ENCODE data around the gene HESX1. TPM values are rescaled to one million over a fixed set of nuclear protein-coding genes. Genes with fewer than 3 reads are reported as not detected.

Gene HESX1
- total RNA-seq (under 1 TPM in 1 of 5 donors, not detected in 4; 0.49 TPM), total RNA-seq (0 to 0.41 (median 0.08) reads per million in 29 experiments)
- total RNA-seq (2013): 0.33 TPM

DNA sequence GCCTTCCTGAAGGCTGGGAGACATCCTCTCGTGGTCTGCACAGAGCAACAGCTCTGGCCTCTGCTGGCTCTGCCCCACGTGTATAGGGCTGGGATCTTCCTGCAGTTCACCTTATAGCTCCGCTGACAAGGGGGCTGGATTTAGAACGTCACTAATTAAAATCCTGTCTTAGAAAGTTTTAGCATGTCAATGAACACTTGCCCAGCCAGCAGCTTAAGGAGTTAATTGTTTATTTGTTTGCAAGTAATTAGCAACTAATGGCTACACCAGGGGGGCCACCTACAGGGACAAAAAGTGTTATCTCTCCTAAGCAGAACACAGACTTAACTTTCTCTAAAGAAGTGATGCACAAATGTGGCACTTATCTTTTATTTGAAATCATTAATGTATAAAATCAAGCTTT lies at the start of gene HESX1:
Gene HESX1, minus strand, starts transcription at position 84 of the 403 bp plus-strand sequence. Its CDS starts 60 bp downstream, at position 24.
- Histone ChIP-seq H3K27me3 (replicated peaks in 1 of 2; ENCODE audit: control insufficient read depth in 2 of 2, extremely low read depth in 1 of 2, insufficient read depth in 2 of 2, low read length in 1 of 2) (peaks cover 0 to 4% of the 10 kb centered on the region in 2 experiments), H3K36me3 (ENCODE audit: control insufficient read depth in 2 of 2, extremely low read depth in 1 of 2, insufficient read depth in 1 of 2, low read length in 1 of 2) (no peaks in the 10 kb centered on the region), H3K27ac (ENCODE audit: low read length) (no peak within 1 kb of the TSS), H3K4me1 (ENCODE audit: control insufficient read depth in 1 of 2, extremely low read depth in 1 of 2, insufficient read depth in 2 of 2, low read length in 2 of 2) (no peaks in the 10 kb centered on the region), H3K9me3 (no peaks in the 10 kb centered on the region), H3K4me3 (ENCODE audit: control insufficient read depth in 1 of 2, extremely low read depth in 1 of 2, low read length in 1 of 2) (no peak within 1 kb of the TSS)
- H3K27me3 Mint-ChIP-seq: peaks cover 8 to 11% of the 10 kb centered on the region in 2 donors
- H3K4me1 Mint-ChIP-seq: peaks cover 0 to 4% (median 0%) of the 10 kb centered on the region in 3 donors
- H3K4me3 Mint-ChIP-seq: no peak within 1 kb of the TSS
- no peak for ATAC-seq (replicated peaks in 1 of 4)
- no peaks in the 10 kb centered on the region for H3K9me3 Mint-ChIP-seq
- ChIA-PET CTCF (interaction anchor here in 1 of 2 donors (1.7 kb wide), 1 partner anchor 30 kb away, joined by 3 read pairs; no protein-coding TSS in a partner anchor), POLR2A (interaction anchor here (0.6 kb wide), 2 partner anchors 459 to 519 kb away, joined by 6 to 10 read pairs; no protein-coding TSS in a partner anchor)
- 63% methylated on average over 3 of the region's 4 CpGs for WGBS (ENCODE audit: insufficient coverage)
- no peak for DNase-seq
- H3K36me3 Mint-ChIP-seq: no peaks in the 10 kb centered on the region
- no peak within 1 kb of the TSS for H3K27ac Mint-ChIP-seq

DNA sequence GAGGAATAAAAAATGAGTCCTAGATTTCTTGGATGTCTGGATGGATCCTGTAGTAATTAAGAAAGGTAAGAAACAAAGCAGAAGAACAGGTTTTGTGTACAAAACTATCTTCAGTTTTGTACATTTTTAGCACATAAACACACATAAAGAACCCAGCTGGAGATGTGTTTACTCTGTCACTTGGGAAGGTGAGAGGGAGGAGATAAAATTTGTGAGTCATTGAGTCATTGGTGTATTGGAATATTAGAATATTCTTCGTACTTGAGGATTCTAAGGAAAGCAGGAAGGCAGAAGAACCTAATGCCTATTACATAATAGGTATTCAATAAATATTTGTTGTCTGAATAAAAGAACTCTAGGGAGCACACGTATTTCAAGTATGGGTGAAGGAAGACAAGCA lies 45.2 kb upstream of the HESX1 start:
- Histone ChIP-seq H3K27me3 (replicated peaks in 1 of 2; ENCODE audit: control insufficient read depth in 2 of 2, extremely low read depth in 1 of 2, insufficient read depth in 2 of 2, low read length in 1 of 2) (no peaks in the 10 kb centered on the region), H3K36me3 (ENCODE audit: control insufficient read depth in 2 of 2, extremely low read depth in 1 of 2, insufficient read depth in 1 of 2, low read length in 1 of 2) (peaks cover 0 to 60% of the 10 kb centered on the region in 2 donors), H3K4me3 (ENCODE audit: control insufficient read depth in 1 of 2, extremely low read depth in 1 of 2, low read length in 1 of 2) (no peak overlapping the region), H3K4me1 (ENCODE audit: control insufficient read depth in 1 of 2, extremely low read depth in 1 of 2, insufficient read depth in 2 of 2, low read length in 2 of 2) (no peaks in the 10 kb centered on the region), H3K27ac (ENCODE audit: low read length) (no peak overlapping the region), H3K9me3 (no peaks in the 10 kb centered on the region)
- WGBS (ENCODE audit: insufficient coverage): no CpG with 5 or more reads among the region's 2 CpGs
- ChIA-PET POLR2A (no interaction called here), CTCF (no interaction called here)
- DNase-seq (no peak), ATAC-seq (replicated peaks in 1 of 4) (no peak)
- no peaks in the 10 kb centered on the region for H3K27me3 Mint-ChIP-seq
- no peak overlapping the region for H3K27ac Mint-ChIP-seq
- no peaks in the 10 kb centered on the region for H3K9me3 Mint-ChIP-seq
- H3K4me1 Mint-ChIP-seq: no peaks in the 10 kb centered on the region
- peaks cover 73% of the 10 kb centered on the region for H3K36me3 Mint-ChIP-seq
- no peak overlapping the region for H3K4me3 Mint-ChIP-seq

- peaks cover 24% of the 10 kb centered on the region for H3K36me3 Mint-ChIP-seq
- ChIA-PET CTCF (interaction anchor here in 1 of 2 donors (1.1 kb wide), 1 partner anchor 12 kb away, joined by 3 read pairs; no protein-coding TSS in a partner anchor), POLR2A (interaction anchor here in 1 of 2 donors (0.6 kb wide), 1 partner anchor 608 kb away, joined by 3 read pairs; no protein-coding TSS in a partner anchor)
- H3K27ac ChIP-seq (ENCODE audit: low read length): no peak overlapping the region
- no peaks in the 10 kb centered on the region for H3K9me3 Mint-ChIP-seq
- no peaks in the 10 kb centered on the region for H3K9me3 ChIP-seq
- no peak overlapping the region for H3K4me3 ChIP-seq (ENCODE audit: control insufficient read depth in 1 of 2, extremely low read depth in 1 of 2, low read length in 1 of 2)
- ATAC-seq (replicated peaks in 1 of 4) (no peak), DNase-seq (no peak)
- 85% methylated on average over 4 of the region's 13 CpGs for WGBS (ENCODE audit: insufficient coverage)
- no peaks in the 10 kb centered on the region for H3K4me1 ChIP-seq (ENCODE audit: control insufficient read depth in 1 of 2, extremely low read depth in 1 of 2, insufficient read depth in 2 of 2, low read length in 2 of 2)
- H3K27me3 ChIP-seq (replicated peaks in 1 of 2; ENCODE audit: control insufficient read depth in 2 of 2, extremely low read depth in 1 of 2, insufficient read depth in 2 of 2, low read length in 1 of 2): no peaks in the 10 kb centered on the region
- H3K27ac Mint-ChIP-seq: no peak overlapping the region
- H3K4me1 Mint-ChIP-seq: peaks cover 0 to 31% (median 20%) of the 10 kb centered on the region in 3 donors
- no peak overlapping the region for H3K4me3 Mint-ChIP-seq
- H3K36me3 ChIP-seq (ENCODE audit: control insufficient read depth in 2 of 2, extremely low read depth in 1 of 2, insufficient read depth in 1 of 2, low read length in 1 of 2): peaks cover 0 to 9% of the 10 kb centered on the region in 2 donors
- no peaks in the 10 kb centered on the region for H3K27me3 Mint-ChIP-seq
These were observed 35.1 kb upstream of the HESX1 start for GRCh38 chr3:57234613-57235575.

DNA sequence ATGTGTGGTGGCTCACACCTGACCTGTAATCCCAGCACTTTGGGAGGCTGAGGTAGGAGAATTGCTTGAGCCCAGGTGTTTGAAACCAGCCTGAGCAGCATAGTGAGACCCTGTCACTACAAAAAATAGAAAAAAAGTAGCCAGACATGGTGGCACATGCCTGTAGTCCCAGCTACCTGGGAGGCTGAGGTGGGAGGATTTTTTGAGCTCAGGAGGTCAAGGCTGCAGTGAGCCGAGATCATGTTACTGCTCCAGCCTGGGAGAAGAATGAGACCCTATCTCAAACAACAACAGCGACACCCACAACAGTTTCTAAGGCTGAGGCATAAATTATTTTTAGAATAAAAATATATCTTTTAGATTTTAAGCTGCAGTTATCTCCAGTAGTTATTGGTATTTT lies 34.0 kb upstream of the HESX1 start:
- CTCF ChIA-PET: interaction anchor here in 1 of 2 donors (1.1 kb wide), 1 partner anchor 63 kb away, joined by 3 read pairs; no protein-coding TSS in a partner anchor
- no peaks in the 10 kb centered on the region for H3K9me3 ChIP-seq
- H3K27ac ChIP-seq (ENCODE audit: low read length): no peak overlapping the region

GRCh38 chr3:57230006-57230405 lies 30.2 kb upstream of the HESX1 start:
- H3K36me3 ChIP-seq (ENCODE audit: control insufficient read depth in 2 of 2, extremely low read depth in 1 of 2, insufficient read depth in 1 of 2, low read length in 1 of 2): no peaks in the 10 kb centered on the region
- no peaks in the 10 kb centered on the region for H3K9me3 ChIP-seq
- ChIA-PET CTCF (no interaction called here), POLR2A (no interaction called here)
- no CpG with 5 or more reads among the region's 2 CpGs for WGBS (ENCODE audit: insufficient coverage)
- no peak overlapping the region for H3K27ac ChIP-seq (ENCODE audit: low read length)
- H3K4me1 ChIP-seq (ENCODE audit: control insufficient read depth in 1 of 2, extremely low read depth in 1 of 2, insufficient read depth in 2 of 2, low read length in 2 of 2): peaks cover 11 to 16% of the 10 kb centered on the region in 2 experiments
- H3K27ac Mint-ChIP-seq: no peak overlapping the region
- no peak overlapping the region for H3K4me3 ChIP-seq (ENCODE audit: control insufficient read depth in 1 of 2, extremely low read depth in 1 of 2, low read length in 1 of 2)
- peaks cover 22 to 45% (median 44%) of the 10 kb centered on the region in 3 donors for H3K4me1 Mint-ChIP-seq
- no peak for ATAC-seq (replicated peaks in 1 of 4)
- no peak for DNase-seq
- no peaks in the 10 kb centered on the region for H3K27me3 ChIP-seq (replicated peaks in 1 of 2; ENCODE audit: control insufficient read depth in 2 of 2, extremely low read depth in 1 of 2, insufficient read depth in 2 of 2, low read length in 1 of 2)
- H3K27me3 Mint-ChIP-seq: no peaks in the 10 kb centered on the region
- H3K4me3 Mint-ChIP-seq: peak overlapping the region in 2 of 3 donors; percentile 3 to 91
- no peaks in the 10 kb centered on the region for H3K9me3 Mint-ChIP-seq
- H3K36me3 Mint-ChIP-seq: peaks cover 3% of the 10 kb centered on the region

More for the DNA sequence above, 34.0 kb upstream of the HESX1 start:
- POLR2A ChIA-PET: no interaction called here
- Mint-ChIP-seq H3K36me3 (peaks cover 13% of the 10 kb centered on the region), H3K4me1 (peaks cover 9 to 41% (median 30%) of the 10 kb centered on the region in 3 donors), H3K4me3 (no peak overlapping the region), H3K9me3 (no peaks in the 10 kb centered on the region), H3K27ac (no peak overlapping the region), H3K27me3 (no peaks in the 10 kb centered on the region)
- no peaks in the 10 kb centered on the region for H3K27me3 ChIP-seq (replicated peaks in 1 of 2; ENCODE audit: control insufficient read depth in 2 of 2, extremely low read depth in 1 of 2, insufficient read depth in 2 of 2, low read length in 1 of 2)
- DNase-seq: no peak
- no CpG with 5 or more reads among the region's 2 CpGs for WGBS (ENCODE audit: insufficient coverage)
- no peak for ATAC-seq (replicated peaks in 1 of 4)
- H3K4me3 ChIP-seq (ENCODE audit: control insufficient read depth in 1 of 2, extremely low read depth in 1 of 2, low read length in 1 of 2): no peak overlapping the region
- peaks cover 0 to 9% of the 10 kb centered on the region in 2 donors for H3K36me3 ChIP-seq (ENCODE audit: control insufficient read depth in 2 of 2, extremely low read depth in 1 of 2, insufficient read depth in 1 of 2, low read length in 1 of 2)
- H3K4me1 ChIP-seq (ENCODE audit: control insufficient read depth in 1 of 2, extremely low read depth in 1 of 2, insufficient read depth in 2 of 2, low read length in 2 of 2): peaks cover 5 to 7% of the 10 kb centered on the region in 2 experiments
